Activated CD8-positive, alpha-beta memory T cell treated with anti-CD3 and anti-CD28 coated beads, Interleukin-2, amount 50 U/mL, for 1 hour (primary cell): ENCODE data around the gene ASPRV1.
"Not testable (repeated sequence)": the region's sequence is repeated elsewhere in the genome, so short reads cannot be mapped to it uniquely, and the experiment has no call there.

Source experiments
- DNase-seq: peaks from one replicate; pipeline ENCODE4 v3.0.0-alpha.2; 2020; ENCODE audit errors: extremely low read depth

Gene ASPRV1

DNA sequence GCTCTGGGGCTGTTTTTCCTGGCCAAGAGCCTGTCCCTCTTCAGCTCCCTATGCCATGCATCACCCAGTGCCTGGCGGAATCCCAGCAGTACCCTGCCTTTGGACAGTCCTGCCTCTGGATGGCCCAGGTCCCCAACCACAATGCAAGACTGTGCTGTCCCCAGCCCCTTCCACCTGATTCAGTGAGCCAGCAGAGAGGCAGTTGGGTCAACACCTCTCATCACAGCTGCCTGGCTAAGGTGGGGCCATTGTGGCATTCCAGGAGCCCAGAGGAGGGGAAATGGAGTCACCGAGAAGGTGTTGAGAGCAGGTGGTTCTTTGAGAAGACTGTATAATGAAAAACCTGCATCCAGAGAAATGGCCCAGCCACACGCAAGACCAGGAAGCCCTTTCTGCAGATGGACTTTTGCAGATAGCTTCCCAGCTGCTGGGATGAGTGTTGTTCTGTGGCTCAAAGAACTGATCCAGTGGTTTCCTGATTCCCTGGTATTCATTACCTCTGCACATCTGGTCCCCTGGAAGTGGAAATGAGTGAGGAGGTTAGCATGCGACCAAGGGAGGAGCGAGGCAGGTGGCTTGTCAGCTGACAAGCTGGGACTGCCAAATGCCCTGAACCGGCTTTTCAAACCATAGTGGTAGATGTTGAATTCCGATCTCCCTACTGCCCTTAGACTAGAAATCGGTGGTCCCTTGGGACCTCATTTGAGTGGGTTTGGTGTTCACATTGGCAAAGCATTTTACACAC, 1.7 kb upstream of the ASPRV1 start:
- no peak for DNase-seq

DNA sequence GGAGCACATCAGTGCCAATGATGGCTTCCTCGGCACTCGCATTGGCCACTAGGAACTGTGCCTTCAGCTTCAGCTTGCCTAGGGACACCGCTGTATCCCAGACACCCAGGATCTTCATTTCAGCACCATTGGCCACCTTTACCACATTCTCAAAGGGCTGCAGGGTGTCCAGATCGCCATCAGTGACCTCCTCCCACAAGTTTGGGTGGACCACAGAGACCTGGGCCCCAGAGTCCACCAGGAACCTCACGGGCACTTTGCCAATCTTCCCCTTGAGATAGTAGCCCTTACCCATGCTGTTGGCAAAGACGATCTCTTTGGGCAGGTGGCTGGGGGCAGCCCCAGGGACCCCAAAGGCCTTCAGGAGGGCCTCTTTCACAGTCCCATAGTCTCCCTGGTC, 610 bp downstream of the ASPRV1 start:
- no peak for DNase-seq

DNA sequence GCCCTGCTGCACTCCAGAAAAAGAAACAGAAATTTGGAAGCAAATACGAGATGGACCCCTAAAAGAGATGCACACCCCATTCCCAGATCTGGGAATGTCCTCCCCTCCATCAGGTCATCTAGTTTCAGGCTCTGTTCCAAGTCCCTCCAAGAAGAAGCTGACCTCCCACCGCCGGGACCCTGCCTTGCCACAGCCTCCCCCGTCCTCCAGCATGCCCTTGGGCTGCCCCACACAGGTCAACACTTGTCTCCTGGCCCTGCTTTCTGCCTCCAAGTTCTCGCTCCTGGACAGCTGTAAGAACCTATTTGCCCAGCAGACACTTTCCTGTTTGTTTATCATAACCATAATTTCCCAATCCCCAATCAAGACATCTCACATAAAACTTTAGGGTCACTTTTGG, 2.0 kb downstream of the ASPRV1 start:
- DNase-seq = no peak

DNA sequence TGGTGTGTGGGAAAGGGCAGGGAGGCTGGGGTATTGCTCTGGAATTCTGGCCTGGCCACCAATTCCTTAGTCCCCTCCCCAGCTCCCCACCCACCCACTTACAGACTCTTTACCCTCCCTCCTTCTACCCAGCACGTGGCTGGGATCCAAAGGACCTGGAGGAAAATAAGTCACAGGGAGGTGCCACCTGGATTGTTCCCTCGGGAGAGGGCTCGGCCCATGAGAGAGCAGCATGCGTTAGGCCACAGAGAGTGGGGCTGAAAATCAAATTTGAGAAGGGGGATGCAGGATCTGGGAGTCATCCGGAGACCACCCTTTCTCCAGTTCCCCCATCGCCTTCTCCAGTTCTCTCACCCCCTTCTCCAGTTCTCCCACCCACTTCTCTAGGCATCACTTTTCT, 3.0 kb downstream of the ASPRV1 start:
- DNase-seq = no peak

DNA sequence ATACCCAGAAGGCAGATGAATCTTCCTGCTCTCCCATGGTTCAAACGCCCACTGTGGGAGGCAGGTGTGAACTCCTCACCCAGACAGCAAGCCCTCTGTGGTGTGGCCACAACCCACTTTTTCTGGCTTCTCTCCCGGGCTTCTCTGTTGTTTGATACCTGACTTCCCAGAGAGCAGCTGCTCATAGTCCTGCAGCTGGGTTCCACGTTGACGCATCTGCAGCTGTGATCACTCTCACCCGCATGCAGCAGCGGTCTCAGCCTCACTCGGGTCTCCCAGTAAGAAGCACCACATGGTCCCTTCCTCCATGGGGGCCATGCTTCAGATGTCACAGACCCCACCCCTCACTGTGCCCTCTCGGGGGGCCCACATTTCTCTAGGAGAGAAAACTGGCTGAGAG, 3.5 kb downstream of the ASPRV1 start:
- no peak for DNase-seq

DNA sequence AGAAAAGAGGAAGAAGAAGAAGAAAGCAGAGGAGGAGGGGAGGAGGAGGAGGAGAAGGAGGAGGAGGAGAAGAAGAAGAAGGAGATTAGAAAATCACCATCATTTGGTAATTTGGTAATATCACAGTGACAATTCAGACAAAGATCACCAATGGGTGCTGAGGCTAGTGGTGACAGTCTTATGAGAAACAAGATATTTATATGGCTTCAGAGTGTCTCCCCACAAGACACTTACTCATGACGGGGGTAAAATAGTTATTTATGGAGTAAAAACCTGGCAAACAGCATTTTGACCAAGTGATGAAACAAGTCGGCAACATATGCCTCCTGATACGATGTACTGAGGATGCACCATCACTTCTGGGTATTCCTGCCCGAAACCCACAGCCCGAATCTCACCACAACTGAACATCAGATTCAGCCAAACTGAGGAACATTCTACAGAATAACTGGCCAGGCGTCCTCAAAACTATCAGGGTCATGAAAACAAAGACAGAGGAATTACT, 4.9 kb downstream of the ASPRV1 start:
- DNase-seq = no peak

DNA sequence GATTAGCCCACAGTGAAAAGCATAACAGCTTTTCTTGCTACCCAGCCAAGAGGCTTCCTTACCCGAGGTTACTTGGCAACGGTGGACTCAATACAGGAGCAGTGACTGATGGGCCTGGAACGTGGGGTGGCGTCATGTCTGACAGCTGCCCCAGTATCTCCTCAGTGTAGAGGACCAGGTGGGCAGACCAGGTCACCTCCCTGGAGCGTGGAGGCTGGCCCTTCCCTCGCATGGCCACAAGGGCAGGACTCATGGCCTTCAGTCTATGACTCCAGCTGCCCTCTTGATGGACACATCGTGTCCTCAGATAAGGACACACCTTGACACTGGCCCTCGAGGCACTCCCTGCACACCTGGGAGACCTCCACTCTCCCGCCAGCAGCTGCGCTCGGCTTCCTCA, 6.4 kb downstream of the ASPRV1 start:
- DNase-seq = no peak

DNA sequence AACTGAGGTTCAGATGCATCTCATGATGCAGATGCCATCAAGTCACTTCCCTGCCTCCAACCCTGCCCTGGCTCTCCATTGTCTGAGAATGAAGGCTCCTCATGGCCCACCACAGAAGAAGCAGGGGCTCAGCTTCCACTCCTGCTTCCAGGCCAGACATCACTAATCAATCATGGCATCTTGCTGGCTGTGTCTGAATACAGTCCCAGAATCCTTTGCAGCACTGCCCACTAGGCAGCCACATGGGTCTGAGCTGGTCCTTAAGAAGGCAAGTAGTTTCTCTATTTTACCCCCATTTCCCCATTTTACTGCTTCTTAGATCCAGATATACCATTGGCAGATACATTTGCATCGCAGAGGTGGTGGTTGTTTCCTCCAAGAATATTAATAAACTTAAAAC, 7.3 kb downstream of the ASPRV1 start:
- DNase-seq = no peak

DNA sequence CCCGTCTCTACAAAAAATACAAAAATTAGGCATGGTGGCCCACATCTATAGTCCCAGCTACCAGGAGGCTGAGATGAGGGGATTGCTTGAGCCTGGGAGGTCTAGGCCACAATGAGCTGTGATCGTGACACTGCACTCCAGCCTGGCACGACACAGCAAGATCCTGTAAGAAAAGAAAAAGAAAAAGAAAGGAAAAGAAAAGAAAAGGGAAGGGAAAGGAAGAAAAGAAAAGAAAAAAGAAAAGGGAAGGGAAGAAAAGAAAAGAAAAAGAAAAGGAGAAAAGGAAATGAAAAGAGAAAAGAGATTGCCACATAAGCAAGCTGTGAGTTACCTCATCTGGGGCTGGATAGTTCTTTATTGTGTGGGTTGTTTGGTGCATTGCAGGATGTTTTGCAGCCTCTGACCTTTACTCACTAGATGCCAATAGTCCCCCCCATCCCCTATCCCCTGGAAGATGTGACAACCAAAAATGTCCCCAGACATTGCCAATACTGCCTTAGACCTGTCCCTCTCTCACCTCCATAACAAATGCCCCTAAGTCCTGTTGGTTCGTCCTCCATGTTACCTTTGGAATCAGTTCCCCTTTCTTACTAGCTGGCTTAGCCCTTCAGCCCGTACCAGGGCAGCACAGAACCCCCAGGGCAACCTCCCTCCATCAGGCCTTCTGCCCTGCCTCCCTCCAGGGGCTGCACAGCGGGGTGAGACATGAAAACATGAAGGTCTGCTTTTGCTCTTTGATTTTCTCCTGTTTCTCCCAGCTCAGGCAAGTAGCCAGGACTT, 8.9 kb downstream of the ASPRV1 start:
- no peak for DNase-seq

DNA sequence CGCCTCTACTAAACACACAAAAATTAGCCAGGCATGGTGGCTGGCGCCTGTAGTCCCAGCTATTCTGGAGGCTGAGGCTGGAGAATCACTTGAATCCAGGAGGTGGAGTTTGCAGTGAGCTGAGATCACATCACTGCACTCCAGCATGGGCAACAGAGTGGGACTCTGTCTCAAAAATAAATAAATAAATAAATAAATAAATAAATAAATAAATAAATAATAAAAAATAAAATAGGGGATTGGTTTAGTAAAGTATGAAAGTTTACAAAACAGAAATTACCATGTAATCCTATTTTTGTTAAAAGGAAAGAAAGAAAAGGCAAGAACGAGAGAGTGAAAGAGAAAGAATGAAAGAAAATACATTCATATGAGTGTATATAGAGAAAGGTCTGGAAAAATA, 10.8 kb downstream of the ASPRV1 start:
- not testable (repeated sequence) for DNase-seq

DNA sequence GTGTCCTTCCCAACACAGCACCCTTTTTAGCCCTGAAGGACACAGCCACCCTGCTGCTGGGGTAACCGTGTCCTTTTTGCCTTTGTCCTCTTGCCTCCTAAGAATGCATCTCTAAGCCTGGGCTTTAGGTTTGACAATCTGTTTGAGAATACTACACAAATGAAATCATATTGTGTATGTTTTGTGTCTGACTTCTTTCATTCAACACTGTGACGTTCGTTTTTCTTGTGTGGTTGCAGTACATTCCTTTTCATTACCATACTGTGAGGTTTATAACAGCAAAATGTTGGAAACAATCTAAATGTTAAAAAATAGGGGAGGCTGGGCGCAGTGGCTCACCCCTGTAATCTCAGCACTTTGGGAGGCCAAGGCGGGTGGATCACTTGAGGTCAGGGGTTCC, 11.2 kb downstream of the ASPRV1 start:
- no peak for DNase-seq

DNA sequence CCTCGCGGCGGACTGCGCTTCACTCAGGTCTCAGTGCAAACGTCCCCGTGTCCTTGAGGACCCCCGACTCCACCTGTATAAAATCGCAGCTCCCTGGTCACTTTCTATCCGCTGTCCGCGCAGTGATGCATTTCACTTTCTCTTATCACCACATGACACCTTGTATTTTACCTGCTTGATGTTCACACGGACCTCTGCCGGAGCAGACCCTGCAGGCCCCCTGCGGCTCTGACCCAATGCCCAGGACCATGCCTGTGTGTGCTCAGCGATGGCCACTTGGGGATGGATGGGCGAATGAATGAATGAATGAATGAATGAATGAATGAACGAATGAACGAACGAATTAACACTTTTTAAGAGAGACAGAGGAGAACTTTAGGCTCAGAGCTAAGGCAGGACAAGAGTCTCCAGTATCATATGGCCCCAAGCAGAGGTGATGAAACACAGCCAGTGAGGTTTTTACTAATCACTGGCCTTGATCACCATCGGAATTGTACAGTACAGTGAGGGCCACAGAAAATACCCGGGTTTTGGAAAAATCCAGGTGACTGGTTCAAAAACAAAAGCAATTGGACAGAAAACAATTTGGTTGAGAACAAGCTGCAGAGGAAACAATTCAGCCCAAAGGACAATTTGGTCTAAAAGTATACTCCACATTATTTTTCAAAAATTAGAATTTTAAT, 12.3 kb downstream of the ASPRV1 start:
- DNase-seq = no peak

DNA sequence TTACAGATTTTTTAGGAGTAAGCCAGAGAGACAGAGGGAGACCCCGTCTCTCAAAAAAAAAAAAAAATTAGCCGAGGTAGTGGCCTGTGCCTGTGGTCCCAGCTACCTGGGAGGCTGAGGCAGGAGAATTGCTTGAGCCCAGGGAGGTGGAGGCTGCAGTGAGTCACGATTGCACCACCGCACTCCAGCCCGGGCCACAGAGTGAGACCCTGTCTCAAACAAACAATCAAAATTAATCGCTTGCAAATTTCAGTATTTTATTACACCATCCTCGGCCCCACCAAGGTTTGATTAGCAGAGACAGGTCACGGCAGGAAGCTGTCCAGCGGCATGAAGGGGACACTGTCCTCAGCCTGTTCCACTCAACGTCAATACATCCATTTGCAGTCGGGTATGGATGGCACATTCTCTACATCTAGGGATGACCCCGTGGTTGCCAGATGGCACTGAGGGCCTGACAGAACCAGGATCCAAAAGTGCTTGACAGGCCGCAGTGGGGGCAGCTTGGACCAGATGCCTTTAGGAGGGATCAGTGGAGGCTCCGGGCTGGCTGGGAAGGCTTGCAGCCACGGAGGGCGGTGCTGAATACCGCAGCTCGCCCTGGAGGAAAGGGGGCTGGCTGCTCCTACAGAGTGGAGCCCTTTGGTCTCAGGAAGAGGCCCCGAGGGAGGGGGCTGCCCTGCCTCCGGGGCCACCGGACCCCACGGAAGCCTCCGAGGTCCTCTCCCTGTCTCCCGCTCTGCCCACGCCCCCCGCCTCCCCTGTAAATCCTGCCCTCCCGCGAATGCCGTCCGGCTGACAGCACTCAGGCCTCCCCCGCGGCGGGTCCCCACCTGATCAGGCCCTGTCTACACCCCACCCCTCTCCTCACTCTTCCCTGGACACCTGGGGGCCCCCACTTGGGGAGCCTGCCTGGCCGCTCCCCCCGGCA, 13.1 kb downstream of the ASPRV1 start:
- DNase-seq = no peak

DNA sequence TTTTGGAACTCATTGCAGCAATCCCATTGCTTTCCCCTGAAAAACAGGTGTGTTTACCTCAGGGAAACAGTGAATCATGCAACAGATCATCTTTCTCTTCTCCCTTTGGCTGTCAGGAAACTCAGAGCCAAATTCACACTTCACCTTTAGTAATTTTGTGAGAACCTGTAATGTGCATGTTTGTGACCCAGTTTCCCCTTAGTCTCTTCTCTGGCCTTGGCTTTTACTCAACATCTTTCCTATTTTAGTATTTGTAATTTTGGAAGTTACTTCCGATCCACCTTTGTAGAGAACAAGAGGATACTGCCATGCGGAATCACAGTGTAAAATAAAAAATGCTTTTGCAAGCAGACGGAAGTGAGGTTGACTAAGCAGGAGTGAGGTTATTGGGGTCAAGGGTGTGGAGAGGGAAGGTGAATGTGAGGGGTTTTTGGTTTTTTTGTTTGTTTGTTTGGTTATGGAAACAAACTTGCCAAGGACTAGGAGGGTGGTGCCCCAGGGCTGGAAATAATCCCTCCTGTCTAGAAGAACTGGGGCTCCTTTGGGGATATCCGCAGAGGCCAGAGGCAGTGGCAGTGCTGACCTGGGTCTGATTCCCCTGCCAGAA, 14.0 kb downstream of the ASPRV1 start:
- no peak for DNase-seq

DNA sequence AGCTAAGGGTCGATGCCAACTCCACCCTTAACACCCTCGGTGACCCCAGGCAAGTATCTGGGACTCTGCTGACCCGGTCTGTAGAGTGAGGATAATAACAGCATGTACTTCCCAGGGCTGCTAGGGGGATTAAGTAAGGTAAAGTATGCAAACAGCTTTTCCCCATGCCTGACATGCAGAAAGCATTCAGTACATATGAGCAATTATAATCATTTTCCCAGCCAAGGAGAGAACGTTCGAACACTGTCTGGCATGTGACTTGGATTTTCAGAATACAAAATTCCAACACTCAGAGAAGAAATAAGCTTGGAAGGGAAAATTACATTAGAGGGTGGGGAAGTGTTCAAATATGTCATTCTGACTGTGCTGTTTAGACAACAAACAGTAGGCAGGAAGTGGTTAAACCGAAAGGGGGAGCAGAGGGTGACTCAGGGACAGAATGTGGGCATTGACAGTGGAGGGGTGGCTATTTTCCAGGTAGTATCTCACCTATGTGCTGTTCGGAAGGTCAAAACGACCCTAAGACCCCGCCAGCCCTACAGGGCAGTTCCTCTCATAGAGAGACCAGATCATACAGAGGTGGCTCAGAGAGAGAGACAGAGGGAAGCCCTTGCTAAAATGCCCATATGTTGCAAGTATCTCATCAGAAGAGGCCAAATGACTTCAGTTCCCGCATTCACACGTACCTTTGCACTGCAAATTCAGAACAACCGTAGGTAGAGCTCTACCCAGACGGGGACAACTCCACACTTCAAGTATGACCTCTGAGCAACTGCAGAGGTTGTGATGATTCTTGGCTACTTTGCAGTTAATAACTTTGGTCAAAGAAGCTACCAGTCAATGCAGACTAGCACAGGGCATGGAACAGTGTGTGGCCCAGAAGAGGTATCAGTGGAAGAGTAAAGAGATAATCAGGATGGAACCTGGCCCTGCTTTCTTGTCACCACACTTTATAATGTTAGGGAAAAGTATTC, 14.8 kb downstream of the ASPRV1 start:
- peak; percentile 9 for DNase-seq

DNA sequence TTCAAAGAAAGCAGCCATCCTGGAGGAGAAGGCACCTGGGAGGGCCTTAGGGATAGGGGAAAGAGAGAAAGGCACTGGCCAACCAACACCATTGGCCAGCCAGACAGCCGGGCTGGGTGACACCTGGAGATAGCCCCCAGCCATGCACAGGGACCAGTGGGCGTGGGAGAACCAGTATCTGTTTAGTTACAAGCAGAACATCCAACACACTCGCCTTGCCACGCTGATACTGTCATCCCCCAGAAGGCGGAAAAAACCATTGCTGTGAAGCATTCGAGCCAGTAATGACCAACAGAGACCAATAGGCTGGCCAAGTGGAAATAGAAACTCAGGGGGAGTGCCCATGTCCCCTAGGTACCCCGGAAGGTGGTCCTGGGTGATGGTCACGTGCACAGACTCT, 15.5 kb downstream of the ASPRV1 start:
- DNase-seq = no peak

DNA sequence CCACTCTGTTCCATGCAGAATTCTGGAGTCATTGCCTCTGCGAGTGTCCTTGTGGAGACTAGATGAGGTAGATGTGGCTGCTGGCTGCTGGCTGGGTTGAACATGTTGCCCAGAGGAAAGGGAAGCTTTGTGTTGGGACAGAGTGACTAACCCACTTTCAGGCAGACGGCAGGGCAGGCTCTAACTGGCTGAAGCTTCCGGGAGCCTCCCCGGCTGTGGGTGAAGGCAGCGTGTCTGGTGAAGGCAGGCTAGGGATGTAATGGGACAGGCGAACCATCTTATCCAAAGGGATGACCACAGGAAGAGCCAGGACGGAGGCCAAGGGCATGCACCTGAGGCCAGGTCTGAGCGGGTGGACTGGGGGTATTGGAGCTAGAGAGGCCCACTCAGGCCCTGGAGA, 16.0 kb downstream of the ASPRV1 start:
- no peak for DNase-seq

DNA sequence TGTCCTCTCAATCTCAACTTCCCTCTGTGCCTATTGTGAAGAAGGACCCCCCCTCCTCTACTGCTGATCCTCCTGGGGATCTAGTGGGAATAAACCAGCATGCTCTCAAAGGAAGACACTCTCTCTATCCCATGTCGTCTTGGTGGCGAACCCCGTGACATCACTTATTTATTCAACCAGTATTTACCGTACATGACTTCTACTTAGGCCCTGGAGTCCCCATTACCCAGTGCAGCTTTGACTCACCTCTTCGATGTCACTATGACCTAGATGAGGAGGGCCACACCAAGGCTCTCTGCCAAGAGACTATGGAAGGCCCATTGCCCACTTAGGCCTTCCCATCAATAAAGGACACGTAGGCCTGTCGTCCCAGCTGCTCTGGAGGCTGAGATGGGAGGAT, 16.7 kb downstream of the ASPRV1 start:
- no peak for DNase-seq

DNA sequence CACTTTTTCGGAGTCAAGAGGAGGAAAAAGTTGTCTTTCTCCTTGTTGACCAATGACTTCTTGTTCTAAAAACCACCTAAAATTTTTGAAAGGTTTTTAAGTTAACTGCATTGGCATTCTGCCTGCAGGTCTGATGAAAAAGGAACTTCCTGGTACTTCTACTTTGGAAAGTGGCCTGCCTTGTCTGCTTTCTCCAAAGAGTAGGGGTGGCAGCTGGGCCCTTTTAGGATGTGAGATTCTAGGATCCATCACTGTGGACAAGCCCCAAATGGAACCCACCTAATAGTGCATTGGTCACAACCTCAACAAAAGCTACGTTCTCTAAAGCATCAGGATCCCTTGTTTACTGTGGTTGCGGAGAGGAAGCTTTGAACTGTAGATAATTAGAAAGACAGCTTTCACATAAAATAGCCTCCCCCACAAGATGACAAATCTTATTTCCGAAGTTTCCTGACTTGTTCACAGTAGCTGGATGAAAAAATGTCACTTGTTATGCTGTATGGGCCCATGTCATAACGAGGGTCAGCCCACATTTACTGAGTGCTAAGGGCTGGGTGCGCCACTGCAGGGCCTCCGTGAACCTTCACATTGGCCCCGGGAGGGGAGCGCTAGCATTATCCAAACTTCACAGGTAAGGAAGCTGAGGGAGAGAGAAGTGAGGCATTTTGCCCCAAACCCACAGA, 17.4 kb downstream of the ASPRV1 start:
- DNase-seq = no peak
